Stimulated activated naive CD8-positive, alpha-beta T cell treated with anti-CD3 and anti-CD28 coated beads, Interleukin-15, Interleukin-2, amounts not matched to agents 100 ng/mL and 50 ng/mL, for 24 hours (primary cell): ENCODE measurements around the gene CAST.
A peak's percentile ranks its signal among the peaks of the same experiment; 100 is the strongest.
"Not testable (repeated sequence)": the region's sequence is repeated elsewhere in the genome, so short reads cannot be mapped to it uniquely, and the experiment has no call there.

Experiments
- H3K27ac Mint-ChIP-seq: one replicate; pipeline ENCODE4 v1.8.0; 2021; ENCODE audit warnings: mild to moderate bottlenecking, mixed read lengths
- H3K27me3 Mint-ChIP-seq: one replicate; pipeline ENCODE4 v1.8.0; 2021; ENCODE audit warnings: mixed read lengths
- H3K36me3 Mint-ChIP-seq: one replicate; pipeline ENCODE4 v1.8.0; 2021; ENCODE audit warnings: low read depth, mixed read lengths
- H3K4me1 Mint-ChIP-seq: one replicate; pipeline ENCODE4 v1.8.0; 2021; ENCODE audit warnings: low read depth, mixed read lengths
- H3K4me3 Mint-ChIP-seq: one replicate; pipeline ENCODE4 v1.8.0; 2021; ENCODE audit warnings: mild to moderate bottlenecking, mixed read lengths
- H3K9me3 Mint-ChIP-seq: one replicate; pipeline ENCODE4 v1.8.0; 2021; ENCODE audit warnings: mixed read lengths

CAST gene

GRCh38 chr5:96729156-96729555, 67.0 kb downstream of the CAST start:
- H3K27ac Mint-ChIP-seq: no peak overlapping the region
- H3K4me3 Mint-ChIP-seq: no peak overlapping the region
- peaks cover 4% of the 10 kb centered on the region for H3K4me1 Mint-ChIP-seq
- H3K9me3 Mint-ChIP-seq: no peaks in the 10 kb centered on the region
- peaks cover 41% of the 10 kb centered on the region for H3K36me3 Mint-ChIP-seq
- H3K27me3 Mint-ChIP-seq: no peaks in the 10 kb centered on the region

- no peaks in the 10 kb centered on the region for H3K27me3 Mint-ChIP-seq
- peaks cover 41% of the 10 kb centered on the region for H3K36me3 Mint-ChIP-seq
- H3K27ac Mint-ChIP-seq: no peak overlapping the region
- no peak overlapping the region for H3K4me3 Mint-ChIP-seq
- H3K9me3 Mint-ChIP-seq: no peaks in the 10 kb centered on the region
- peaks cover 6% of the 10 kb centered on the region for H3K4me1 Mint-ChIP-seq
Observed at GRCh38 chr5:96730586-96730985, 68.4 kb downstream of the CAST start.

GRCh38 chr5:96733771-96734500, 71.8 kb downstream of the CAST start:
- Mint-ChIP-seq H3K9me3 (no peaks in the 10 kb centered on the region), H3K36me3 (peaks cover 37% of the 10 kb centered on the region), H3K27ac (no peak overlapping the region), H3K4me1 (peaks cover 6% of the 10 kb centered on the region), H3K27me3 (no peaks in the 10 kb centered on the region), H3K4me3 (no peak overlapping the region)

GRCh38 chr5:96734871-96735325, 72.7 kb downstream of the CAST start:
- Mint-ChIP-seq H3K27ac (no peak overlapping the region), H3K27me3 (no peaks in the 10 kb centered on the region), H3K4me3 (no peak overlapping the region), H3K4me1 (peaks cover 6% of the 10 kb centered on the region), H3K36me3 (peaks cover 28% of the 10 kb centered on the region), H3K9me3 (no peaks in the 10 kb centered on the region)

- Mint-ChIP-seq H3K9me3 (no peaks in the 10 kb centered on the region), H3K4me3 (no peak overlapping the region), H3K27me3 (no peaks in the 10 kb centered on the region), H3K4me1 (peaks cover 17% of the 10 kb centered on the region), H3K27ac (no peak overlapping the region), H3K36me3 (peaks cover 35% of the 10 kb centered on the region)
Observed at GRCh38 chr5:96736937-96737336, 74.8 kb downstream of the CAST start.

GRCh38 chr5:96741106-96741505, 78.9 kb downstream of the CAST start:
- Mint-ChIP-seq H3K27ac (no peak overlapping the region), H3K27me3 (no peaks in the 10 kb centered on the region), H3K36me3 (peaks cover 56% of the 10 kb centered on the region), H3K9me3 (no peaks in the 10 kb centered on the region), H3K4me3 (no peak overlapping the region), H3K4me1 (peaks cover 27% of the 10 kb centered on the region)

GRCh38 chr5:96741891-96742309, 79.7 kb downstream of the CAST start:
- no peaks in the 10 kb centered on the region for H3K9me3 Mint-ChIP-seq
- H3K27ac Mint-ChIP-seq: no peak overlapping the region
- H3K36me3 Mint-ChIP-seq: peaks cover 64% of the 10 kb centered on the region

GRCh38 chr5:96742538-96742937, 80.4 kb downstream of the CAST start:
- Mint-ChIP-seq H3K4me1 (peaks cover 29% of the 10 kb centered on the region), H3K9me3 (no peaks in the 10 kb centered on the region), H3K36me3 (peaks cover 64% of the 10 kb centered on the region), H3K27me3 (no peaks in the 10 kb centered on the region), H3K27ac (peak overlapping the region; percentile 26), H3K4me3 (no peak overlapping the region)

More at GRCh38 chr5:96741891-96742309, 79.7 kb downstream of the CAST start:
- peaks cover 29% of the 10 kb centered on the region for H3K4me1 Mint-ChIP-seq
- H3K4me3 Mint-ChIP-seq: no peak overlapping the region
- H3K27me3 Mint-ChIP-seq: no peaks in the 10 kb centered on the region

- Mint-ChIP-seq H3K36me3 (peaks cover 64% of the 10 kb centered on the region), H3K4me1 (peaks cover 29% of the 10 kb centered on the region), H3K9me3 (no peaks in the 10 kb centered on the region), H3K4me3 (no peak overlapping the region), H3K27ac (peak overlapping the region; percentile 26), H3K27me3 (no peaks in the 10 kb centered on the region)
Observed at GRCh38 chr5:96743065-96743768, 81.0 kb downstream of the CAST start.

- H3K4me1 Mint-ChIP-seq: peaks cover 31% of the 10 kb centered on the region
- peaks cover 66% of the 10 kb centered on the region for H3K36me3 Mint-ChIP-seq
- H3K27ac Mint-ChIP-seq: peak overlapping the region; percentile 2
- H3K4me3 Mint-ChIP-seq: no peak overlapping the region
- no peaks in the 10 kb centered on the region for H3K27me3 Mint-ChIP-seq
- no peaks in the 10 kb centered on the region for H3K9me3 Mint-ChIP-seq
Observed at GRCh38 chr5:96743805-96744204, 81.6 kb downstream of the CAST start.

- Mint-ChIP-seq H3K36me3 (peaks cover 70% of the 10 kb centered on the region), H3K27ac (peak overlapping the region; percentile 69), H3K4me1 (peaks cover 33% of the 10 kb centered on the region)
- not testable (repeated sequence) for H3K27me3 Mint-ChIP-seq, H3K4me3 Mint-ChIP-seq, H3K9me3 Mint-ChIP-seq
Observed at GRCh38 chr5:96744218-96744617, 82.0 kb downstream of the CAST start.

- H3K9me3 Mint-ChIP-seq: no peaks in the 10 kb centered on the region
- no peaks in the 10 kb centered on the region for H3K27me3 Mint-ChIP-seq
- H3K27ac Mint-ChIP-seq: peak overlapping the region; percentile 78
- H3K4me1 Mint-ChIP-seq: peaks cover 33% of the 10 kb centered on the region
- H3K36me3 Mint-ChIP-seq: peaks cover 69% of the 10 kb centered on the region
- no peak overlapping the region for H3K4me3 Mint-ChIP-seq
Observed at GRCh38 chr5:96745025-96745424, 82.8 kb downstream of the CAST start.

GRCh38 chr5:96745844-96746531, 83.8 kb downstream of the CAST start:
- Mint-ChIP-seq H3K9me3 (no peaks in the 10 kb centered on the region), H3K27ac (peak overlapping the region; percentile 78), H3K4me1 (peaks cover 30% of the 10 kb centered on the region), H3K27me3 (no peaks in the 10 kb centered on the region), H3K4me3 (no peak overlapping the region), H3K36me3 (peaks cover 59% of the 10 kb centered on the region)

- H3K4me3 Mint-ChIP-seq: no peak overlapping the region
- no peaks in the 10 kb centered on the region for H3K9me3 Mint-ChIP-seq
- no peaks in the 10 kb centered on the region for H3K27me3 Mint-ChIP-seq
- peaks cover 29% of the 10 kb centered on the region for H3K4me1 Mint-ChIP-seq
- H3K27ac Mint-ChIP-seq: no peak overlapping the region
- H3K36me3 Mint-ChIP-seq: peaks cover 47% of the 10 kb centered on the region
Observed at GRCh38 chr5:96747720-96748119, 85.5 kb downstream of the CAST start.
